ENCODE data around the gene GPLD1.

The GPLD1 gene

DNA sequence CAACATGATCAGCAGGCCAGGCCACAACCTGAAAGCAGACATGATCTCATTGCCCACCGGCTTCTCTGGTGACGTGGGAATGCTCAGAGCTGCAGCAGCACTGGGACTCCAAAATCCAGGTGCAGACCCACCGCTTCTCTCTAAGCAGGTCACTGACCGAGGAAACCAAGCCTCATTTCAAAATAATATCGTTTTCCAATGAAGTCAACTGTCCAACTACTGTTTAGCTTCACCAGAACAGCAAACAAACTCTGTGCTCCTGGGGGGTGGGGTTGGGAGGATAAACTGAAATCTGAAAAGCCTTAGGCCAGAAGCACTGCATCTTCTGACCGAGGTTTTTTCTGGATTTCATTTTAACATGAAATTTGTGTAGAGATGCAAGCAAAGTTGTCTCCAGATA, at the start of gene GPLD1:
TSS of gene GPLD1 (minus strand) at position 109 of the 400 bp plus-strand sequence. CDS start at position 42, 67 bp downstream.
- H3K27ac Mint-ChIP-seq = no peak within 1 kb of the TSS
- H3K9me3 Mint-ChIP-seq = no peaks in the 10 kb centered on the region
- H3K27me3 Mint-ChIP-seq (ENCODE audit: low read depth) = peaks cover 4% of the 10 kb centered on the region
- H3K4me1 Mint-ChIP-seq = peaks cover 27% of the 10 kb centered on the region
- no peak for TF ChIP-seq CTCF (IDR thresholded peaks at IDR 0.05; ENCODE audit: unreplicated experiment in 3 of 3)
- no peaks in the 10 kb centered on the region for H3K36me3 Mint-ChIP-seq (ENCODE audit: low read depth)
- peak within 1 kb of the TSS in 1 of 3 experiments; percentile 33 for H3K4me3 Mint-ChIP-seq

GRCh38 chr6:24537771-24538385, 48.5 kb upstream of the GPLD1 start:
- H3K27me3 Mint-ChIP-seq (ENCODE audit: low read depth) = no peaks in the 10 kb centered on the region
- H3K4me1 Mint-ChIP-seq = no peaks in the 10 kb centered on the region

DNA sequence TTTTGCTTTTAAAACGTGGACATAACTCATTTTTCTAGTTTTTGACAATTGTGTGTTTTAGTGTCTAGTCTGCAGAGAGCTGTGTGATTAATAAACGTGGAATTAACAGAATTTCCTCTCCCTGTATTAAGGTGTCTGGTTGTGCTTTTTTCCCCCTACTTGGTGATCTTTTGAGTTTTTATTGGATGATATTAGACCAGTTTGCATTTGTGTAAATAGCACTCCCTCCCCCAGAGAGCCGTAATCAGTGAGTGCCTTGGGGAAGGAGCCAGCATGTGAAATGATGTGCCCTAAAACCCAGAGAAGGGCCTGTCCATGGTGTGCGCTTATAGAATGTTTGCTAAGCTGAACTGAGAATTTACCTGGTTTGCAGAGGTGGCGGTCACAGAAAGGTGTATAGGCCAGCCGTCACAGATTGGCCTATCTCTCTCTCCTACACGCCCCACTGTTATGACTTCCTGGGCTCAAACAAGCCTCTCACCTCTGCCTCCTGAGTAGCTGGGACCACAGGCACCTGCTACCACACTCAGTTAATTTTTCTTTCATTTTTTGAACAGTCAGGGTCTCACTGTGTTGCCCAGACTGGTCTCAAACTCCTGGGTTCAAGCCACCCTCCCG, 47.8 kb upstream of the GPLD1 start:
- TF ChIP-seq CTCF (IDR thresholded peaks at IDR 0.05; ENCODE audit: unreplicated experiment in 3 of 3) = no peak
- Mint-ChIP-seq H3K36me3 (ENCODE audit: low read depth) (peaks cover 21% of the 10 kb centered on the region), H3K9me3 (no peaks in the 10 kb centered on the region), H3K4me1 (no peaks in the 10 kb centered on the region), H3K27me3 (ENCODE audit: low read depth) (no peaks in the 10 kb centered on the region), H3K27ac (no peak overlapping the region), H3K4me3 (no peak overlapping the region)

More at GRCh38 chr6:24537771-24538385, 48.5 kb upstream of the GPLD1 start:
- TF ChIP-seq CTCF (IDR thresholded peaks at IDR 0.05; ENCODE audit: unreplicated experiment in 3 of 3) = no peak
- Mint-ChIP-seq H3K9me3 (no peaks in the 10 kb centered on the region), H3K4me3 (no peak overlapping the region), H3K27ac (no peak overlapping the region), H3K36me3 (ENCODE audit: low read depth) (peaks cover 18% of the 10 kb centered on the region)

DNA sequence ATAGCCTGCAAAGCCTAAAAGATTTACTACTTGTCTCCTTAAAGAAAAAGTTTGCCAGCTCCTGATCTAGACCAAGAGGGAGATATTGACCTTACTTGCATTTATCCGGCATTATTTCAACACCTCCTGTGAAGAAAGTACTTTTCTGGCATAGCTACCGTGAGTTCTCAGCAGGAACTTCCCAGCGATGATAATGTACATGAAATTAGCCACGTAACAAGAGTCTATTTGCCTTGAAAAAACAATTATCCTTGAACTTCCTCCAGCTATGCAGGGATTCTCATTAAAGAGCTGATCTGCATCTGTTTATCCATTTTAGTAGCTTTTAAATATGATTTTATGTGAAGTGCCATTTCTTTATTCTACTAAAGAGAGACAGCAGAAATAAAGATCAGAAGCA, 47.1 kb upstream of the GPLD1 start:
- Mint-ChIP-seq H3K9me3 (no peaks in the 10 kb centered on the region), H3K4me1 (no peaks in the 10 kb centered on the region), H3K4me3 (no peak overlapping the region), H3K27me3 (ENCODE audit: low read depth) (no peaks in the 10 kb centered on the region), H3K27ac (no peak overlapping the region), H3K36me3 (ENCODE audit: low read depth) (peaks cover 28% of the 10 kb centered on the region)
- no peak for TF ChIP-seq CTCF (IDR thresholded peaks at IDR 0.05; ENCODE audit: unreplicated experiment in 3 of 3)

DNA sequence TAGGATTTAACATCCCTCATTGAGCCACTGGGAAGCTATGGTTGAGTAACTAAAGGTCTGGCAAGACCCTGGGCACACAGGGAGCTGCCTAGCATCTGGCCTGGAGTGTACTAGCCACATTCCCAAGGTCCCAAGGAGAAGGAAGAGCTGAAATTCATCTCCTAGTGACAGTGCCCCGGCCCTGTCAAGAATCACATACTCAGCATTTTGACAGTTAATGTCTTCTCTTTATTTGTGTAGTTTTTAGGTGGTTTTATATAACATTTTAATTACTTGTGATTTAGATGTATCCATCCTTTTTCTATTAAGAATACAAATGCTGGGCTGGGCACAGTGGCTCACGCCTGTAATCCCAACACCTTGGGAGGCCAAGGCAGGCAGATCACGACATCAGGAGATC, 45.8 kb upstream of the GPLD1 start:
- Mint-ChIP-seq H3K4me3 (no peak overlapping the region), H3K9me3 (no peaks in the 10 kb centered on the region)

More for the DNA sequence above, 45.8 kb upstream of the GPLD1 start:
- no peak for TF ChIP-seq CTCF (IDR thresholded peaks at IDR 0.05; ENCODE audit: unreplicated experiment in 3 of 3)
- H3K27me3 Mint-ChIP-seq (ENCODE audit: low read depth) = no peaks in the 10 kb centered on the region
- H3K36me3 Mint-ChIP-seq (ENCODE audit: low read depth) = peaks cover 34% of the 10 kb centered on the region
- no peaks in the 10 kb centered on the region for H3K4me1 Mint-ChIP-seq
- no peak overlapping the region for H3K27ac Mint-ChIP-seq
